GM19452 (cell line): ENCODE data around the gene CLCA2.

ENCODE experiments used
- ATAC-seq: cut with Tn5 transposase; IDR thresholded peaks from one replicate; pipeline ENCODE4 v1.9.1; 2021; ENCODE audit not compliant: unreplicated experiment

CLCA2 gene

DNA sequence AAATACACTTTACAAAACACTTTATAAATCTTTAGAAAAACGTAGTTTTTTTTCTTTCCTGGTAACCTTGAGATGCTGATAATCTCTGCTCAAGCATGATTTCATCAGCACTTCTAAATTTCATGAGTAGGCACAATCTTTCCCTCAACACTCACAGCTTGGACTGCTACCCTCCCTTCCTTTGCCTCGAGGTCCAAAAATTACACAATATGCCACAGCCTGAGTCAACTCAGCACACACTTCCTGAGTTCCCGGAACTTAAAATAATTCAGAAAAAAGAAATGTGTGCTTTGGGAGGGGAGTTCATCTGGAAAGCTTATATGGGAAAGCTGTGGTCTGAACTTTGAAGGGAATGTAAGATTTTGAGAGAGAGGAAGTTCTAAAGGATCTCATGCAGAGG is 5.9 kb downstream of the CLCA2 start:
- no peak for ATAC-seq

GRCh38 chr1:86430376-86430775 is 6.4 kb downstream of the CLCA2 start:
- no peak for ATAC-seq

DNA sequence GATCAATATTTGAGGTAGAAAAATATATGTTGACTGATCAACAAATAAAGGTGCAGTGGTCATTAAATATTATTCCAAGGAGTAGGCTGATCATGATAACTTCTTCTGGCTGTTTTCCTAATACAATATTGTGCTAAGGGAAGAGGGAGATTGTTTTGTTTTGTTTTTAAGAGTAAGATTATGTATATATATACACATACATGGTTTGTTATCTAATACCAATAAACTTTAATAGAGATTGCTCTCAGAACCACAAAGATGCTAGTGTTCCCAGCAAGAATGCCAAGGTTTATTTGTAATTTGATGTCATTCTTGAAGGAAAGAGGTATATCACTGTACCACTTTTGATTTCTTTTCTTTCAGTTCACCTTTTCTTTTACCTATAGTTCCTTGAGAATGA is 10.1 kb downstream of the CLCA2 start:
- no peak for ATAC-seq

DNA sequence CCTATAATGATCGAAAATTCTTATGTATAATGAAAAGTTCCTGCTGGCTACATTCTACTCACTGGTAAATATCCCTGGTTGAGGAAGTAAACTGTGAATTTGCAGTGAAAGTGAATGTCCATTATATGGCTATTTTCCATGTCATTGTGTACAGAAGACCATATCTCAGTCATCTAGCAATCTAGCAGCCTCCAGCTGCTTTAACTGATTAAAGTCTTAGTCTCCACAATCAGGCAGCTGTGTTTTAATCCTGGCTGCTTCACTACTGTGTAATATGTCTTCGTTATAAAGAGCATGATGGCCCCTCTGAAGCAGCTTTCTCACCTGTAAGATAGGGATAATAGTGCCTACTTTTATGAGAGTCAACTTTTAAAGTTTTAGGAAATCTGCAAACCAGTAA is 11.4 kb downstream of the CLCA2 start:
- no peak for ATAC-seq

- no peak for ATAC-seq
These were observed 12.1 kb downstream of the CLCA2 start for GRCh38 chr1:86436041-86436440.

- no peak for ATAC-seq
These were observed 17.6 kb downstream of the CLCA2 start for GRCh38 chr1:86441581-86441980.

DNA sequence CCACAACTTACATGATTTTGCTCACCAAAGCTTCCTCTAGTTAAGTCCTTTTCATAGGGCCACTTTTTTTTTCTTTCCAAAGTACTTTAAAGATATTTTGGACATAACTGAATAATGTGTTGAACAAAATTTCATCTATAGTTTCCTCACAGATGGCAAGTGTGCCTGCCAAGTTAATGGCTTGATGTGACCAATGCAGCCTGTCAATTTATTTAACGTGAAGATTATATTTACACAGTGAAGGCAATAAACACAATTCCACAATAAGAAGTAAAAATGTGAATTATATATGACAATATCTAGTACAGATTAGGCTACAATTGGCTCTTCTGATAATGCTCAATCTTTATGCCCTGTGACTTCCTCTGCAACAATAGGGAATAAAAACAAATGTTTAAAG is 18.0 kb downstream of the CLCA2 start:
- no peak for ATAC-seq

- ATAC-seq, result no peak
These were observed 21.9 kb downstream of the CLCA2 start for GRCh38 chr1:86445919-86446318.

- no peak for ATAC-seq
These were observed 23.3 kb downstream of the CLCA2 start for GRCh38 chr1:86447198-86447790.

DNA sequence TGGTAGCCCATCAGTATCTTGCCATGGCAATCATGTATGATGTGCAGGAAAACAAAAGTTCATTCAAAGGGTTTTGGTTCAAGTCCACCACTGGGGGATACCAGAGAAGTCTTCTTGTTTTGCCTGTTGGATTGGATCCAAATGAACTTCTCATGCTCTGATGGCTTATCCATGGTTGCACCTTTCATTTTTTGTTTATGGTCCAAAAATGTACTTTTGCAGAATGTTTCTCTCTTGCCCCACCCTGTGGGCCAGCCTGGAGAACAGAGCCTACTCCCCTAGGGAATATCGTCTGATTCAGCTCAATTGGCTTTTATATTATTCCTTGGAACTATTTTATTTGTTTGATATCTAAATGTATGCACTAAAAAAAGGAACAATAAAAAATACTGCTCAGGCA is 24.7 kb downstream of the CLCA2 start:
- no peak for ATAC-seq

DNA sequence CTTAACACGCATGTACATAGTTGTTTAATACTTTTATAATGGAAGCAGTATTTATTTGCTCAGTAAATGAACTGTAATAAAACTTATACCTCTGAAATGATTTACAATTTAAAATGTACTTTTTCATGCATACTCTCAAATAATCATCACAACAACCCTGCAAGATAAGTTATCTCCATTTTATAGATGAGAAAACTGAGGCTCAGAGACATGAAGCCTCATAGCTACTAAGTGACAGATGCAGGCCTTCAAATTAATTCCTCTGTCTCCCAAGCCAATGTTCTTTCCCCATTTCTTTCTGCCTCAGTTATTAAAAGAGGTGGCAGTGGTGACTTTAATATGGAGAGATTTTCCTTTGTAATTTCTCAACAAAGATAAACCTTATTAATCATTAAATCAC is 25.1 kb downstream of the CLCA2 start:
- no peak for ATAC-seq

DNA sequence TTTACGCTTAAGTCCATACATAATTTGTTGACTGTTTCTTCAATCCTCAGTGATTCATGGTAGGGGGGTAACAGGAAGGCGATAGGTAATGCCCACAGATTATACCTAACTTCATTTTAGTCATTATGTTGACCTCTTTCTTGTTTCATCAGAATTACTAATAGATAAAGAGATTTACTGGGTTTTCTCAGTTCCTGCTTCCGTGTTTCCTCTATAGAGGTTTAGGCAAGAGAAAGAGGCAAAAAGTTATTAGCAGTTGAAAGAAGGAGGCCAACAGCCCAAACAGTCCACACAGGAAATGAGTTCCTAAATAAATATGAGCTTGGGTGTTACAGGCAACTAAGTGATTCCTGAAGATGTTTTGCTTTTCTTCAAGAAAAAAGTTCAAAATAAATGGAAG is 26.9 kb downstream of the CLCA2 start:
- no peak for ATAC-seq

DNA sequence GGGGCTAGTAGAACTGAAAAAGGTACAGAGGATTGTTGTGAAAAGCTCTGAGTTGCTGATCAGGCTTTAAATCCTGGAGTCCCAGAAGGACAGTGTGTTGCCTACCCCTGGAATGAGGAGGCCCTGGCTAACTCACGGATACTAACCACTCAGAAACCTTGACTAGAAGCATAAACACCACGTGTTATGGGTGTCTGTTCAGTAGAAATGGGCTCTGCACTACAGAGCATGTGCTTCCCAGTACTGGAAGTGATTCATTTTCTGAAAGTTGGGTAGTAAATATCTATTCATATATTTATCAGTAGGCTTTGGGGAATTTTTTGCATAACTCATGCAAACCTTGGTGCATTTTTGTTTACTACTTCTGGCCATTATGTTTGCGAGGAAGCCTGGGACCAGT is 29.7 kb downstream of the CLCA2 start:
- ATAC-seq, result no peak

DNA sequence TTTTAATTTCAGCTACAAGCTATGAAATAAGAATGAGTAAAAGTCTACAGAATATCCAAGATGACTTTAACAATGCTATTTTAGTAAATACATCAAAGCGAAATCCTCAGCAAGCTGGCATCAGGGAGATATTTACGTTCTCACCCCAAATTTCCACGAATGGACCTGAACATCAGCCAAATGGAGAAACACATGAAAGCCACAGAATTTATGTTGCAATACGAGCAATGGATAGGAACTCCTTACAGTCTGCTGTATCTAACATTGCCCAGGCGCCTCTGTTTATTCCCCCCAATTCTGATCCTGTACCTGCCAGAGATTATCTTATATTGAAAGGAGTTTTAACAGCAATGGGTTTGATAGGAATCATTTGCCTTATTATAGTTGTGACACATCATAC is 31.1 kb downstream of the CLCA2 start:
- no peak for ATAC-seq

- ATAC-seq, result no peak
These were observed 37.0 kb downstream of the CLCA2 start for GRCh38 chr1:86460998-86461397.

GRCh38 chr1:86461482-86461881 is 37.5 kb downstream of the CLCA2 start:
- no peak for ATAC-seq

GRCh38 chr1:86464819-86465218 is 40.8 kb downstream of the CLCA2 start:
- ATAC-seq, result no peak

- no peak for ATAC-seq
These were observed 42.3 kb downstream of the CLCA2 start for GRCh38 chr1:86466109-86466844.

DNA sequence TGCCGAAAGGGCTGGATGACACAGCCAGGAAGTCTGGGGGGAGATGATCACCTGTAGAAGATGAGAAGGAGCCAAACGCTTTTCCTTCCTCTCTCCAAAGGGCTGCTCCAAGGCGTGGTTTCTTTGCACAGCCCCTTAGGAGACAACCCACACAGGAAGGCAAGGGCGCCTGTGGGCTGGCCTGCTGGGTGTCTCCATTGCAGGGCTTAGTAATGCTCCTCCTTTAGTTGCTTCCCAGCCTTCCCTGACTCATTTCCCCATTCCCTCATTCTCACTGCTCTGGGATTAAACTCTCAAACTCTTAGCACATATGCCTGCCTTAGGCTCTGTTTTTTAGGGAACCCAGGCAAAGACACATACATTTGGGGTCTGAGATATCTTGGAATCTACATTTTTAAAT is 43.0 kb downstream of the CLCA2 start:
- ATAC-seq, result no peak

DNA sequence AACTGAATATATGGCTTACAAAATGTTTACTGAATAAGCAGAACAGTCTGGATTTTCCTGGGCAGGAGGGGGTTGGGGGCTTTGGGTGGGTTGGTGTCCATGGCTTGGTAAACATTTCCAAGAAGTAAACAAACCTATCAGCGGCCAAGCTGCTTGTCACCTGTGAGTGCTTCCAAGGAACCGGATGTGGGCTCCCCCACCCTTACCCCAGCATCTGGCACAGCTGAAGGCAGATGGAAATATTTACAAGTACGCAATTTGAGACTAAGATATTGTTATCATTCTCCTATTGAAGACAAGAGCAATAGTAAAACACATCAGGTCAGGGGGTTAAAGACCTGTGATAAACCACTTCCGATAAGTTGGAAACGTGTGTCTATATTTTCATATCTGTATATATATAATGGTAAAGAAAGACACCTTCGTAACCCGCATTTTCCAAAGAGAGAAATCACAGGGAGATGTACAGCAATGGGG is 44.6 kb downstream of the CLCA2 start, which contains the start of gene CLCA1:
CLCA1 (plus strand) TSS at position 427 of the 477 bp plus-strand sequence; CDS start at position 472, 45 bp downstream.
- no peak for ATAC-seq

- ATAC-seq, result no peak
These were observed 46.9 kb downstream of the CLCA2 start for GRCh38 chr1:86470859-86471258.

GRCh38 chr1:86471291-86471690 is 47.3 kb downstream of the CLCA2 start:
- ATAC-seq, result no peak

- ATAC-seq, result no peak
These were observed 48.2 kb downstream of the CLCA2 start for GRCh38 chr1:86472152-86472551.
